Lower leg skin (tissue), 4 donors: Measurements from ENCODE around the gene PDE7B. TPM values are rescaled to one million over a fixed set of nuclear protein-coding genes. Genes with fewer than 3 reads are reported as not detected.

Experiments used
- DNase-seq, 2 donors: peaks; one replicate each; pipeline ENCODE4 v3.0.0-alpha.2; 2019; ENCODE audit warnings: low spot score in 2 of 2
- H3K4me3 ChIP-seq: fragments of 200-600 bp; sonication (generic); 2 replicates; pipeline ENCODE4 v1.5.1; 2017; ENCODE audit warnings: mild to moderate bottlenecking, low read depth; ENCODE audit not compliant: poor library complexity, severe bottlenecking
- POLR2A ChIP-seq, 2 donors: fragments of 450-650 bp; IDR thresholded peaks; one replicate each; pipeline ENCODE4 v1.6.1; 2016 to 2017; ENCODE audit warnings: antibody characterized with exemption in 2 of 2, mild to moderate bottlenecking in 1 of 2, moderate library complexity in 1 of 2
- WGBS, 2 donors: methylation state at CpG; one replicate each; pipeline ENCODE4 v1.1.5; 2018; 5-methylcytosine and 5-hydroxymethylcytosine counted together
- intact Hi-C: fragments of 100-400 bp; cut with DNase I; formaldehyde crosslinking; loops from one replicate; pipeline ENCODE4 v1.15.0; 2023; ENCODE audit warnings: low total_unique reads
- total RNA-seq, 4 donors: library from RNA; depleted of rRNA; stranded (reverse); fragments of >200 nt; gene quantifications; one replicate each; pipeline ENCODE4 v1.1.0, GENCODE V29; 2016
- TF ChIP-seq, protein P1 (sequence below), 3 donors: fragments of 450-650 bp; IDR thresholded peaks; one replicate each; pipeline ENCODE4 v1.5.1; 2016; ENCODE audit warnings: antibody characterized with exemption in 3 of 3, mild to moderate bottlenecking in 3 of 3, moderate library complexity in 2 of 3

Gene PDE7B
- total RNA-seq, 4 donors from 2014 or later, result 0.30 to 1.5 (median 0.89) TPM

DNA sequence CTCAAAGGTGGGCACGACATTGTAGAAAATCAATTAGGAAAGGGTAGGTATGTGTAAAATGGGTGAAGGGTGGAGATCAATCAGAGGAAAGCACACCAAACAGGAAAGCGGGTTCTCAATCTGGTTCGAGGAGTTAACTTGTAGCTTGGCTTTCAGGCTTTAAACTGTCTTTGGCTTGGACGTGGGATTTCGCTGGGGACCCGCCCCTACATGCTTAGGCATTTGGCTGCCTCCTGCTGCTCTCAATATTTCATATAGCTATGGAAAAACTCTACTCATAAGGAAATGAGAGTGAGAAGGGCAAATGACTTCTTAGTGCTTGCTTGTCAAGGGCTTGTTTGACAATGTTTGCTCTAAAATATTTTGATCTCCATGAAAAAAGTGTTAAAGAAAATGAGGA is 38.1 kb upstream of the PDE7B start:
- DNase-seq, result no peak
- intact Hi-C loops, result no loop called here
- no peak overlapping the region for H3K4me3 ChIP-seq
- WGBS, 2 donors, result 31 to 34% methylated on average over 6 of the region's 6 CpGs
- TF ChIP-seq, protein P1, sequence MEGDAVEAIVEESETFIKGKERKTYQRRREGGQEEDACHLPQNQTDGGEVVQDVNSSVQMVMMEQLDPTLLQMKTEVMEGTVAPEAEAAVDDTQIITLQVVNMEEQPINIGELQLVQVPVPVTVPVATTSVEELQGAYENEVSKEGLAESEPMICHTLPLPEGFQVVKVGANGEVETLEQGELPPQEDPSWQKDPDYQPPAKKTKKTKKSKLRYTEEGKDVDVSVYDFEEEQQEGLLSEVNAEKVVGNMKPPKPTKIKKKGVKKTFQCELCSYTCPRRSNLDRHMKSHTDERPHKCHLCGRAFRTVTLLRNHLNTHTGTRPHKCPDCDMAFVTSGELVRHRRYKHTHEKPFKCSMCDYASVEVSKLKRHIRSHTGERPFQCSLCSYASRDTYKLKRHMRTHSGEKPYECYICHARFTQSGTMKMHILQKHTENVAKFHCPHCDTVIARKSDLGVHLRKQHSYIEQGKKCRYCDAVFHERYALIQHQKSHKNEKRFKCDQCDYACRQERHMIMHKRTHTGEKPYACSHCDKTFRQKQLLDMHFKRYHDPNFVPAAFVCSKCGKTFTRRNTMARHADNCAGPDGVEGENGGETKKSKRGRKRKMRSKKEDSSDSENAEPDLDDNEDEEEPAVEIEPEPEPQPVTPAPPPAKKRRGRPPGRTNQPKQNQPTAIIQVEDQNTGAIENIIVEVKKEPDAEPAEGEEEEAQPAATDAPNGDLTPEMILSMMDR (IDR thresholded peaks at IDR 0.05), result no peak
- no peak for TF ChIP-seq POLR2A (IDR thresholded peaks at IDR 0.05)

DNA sequence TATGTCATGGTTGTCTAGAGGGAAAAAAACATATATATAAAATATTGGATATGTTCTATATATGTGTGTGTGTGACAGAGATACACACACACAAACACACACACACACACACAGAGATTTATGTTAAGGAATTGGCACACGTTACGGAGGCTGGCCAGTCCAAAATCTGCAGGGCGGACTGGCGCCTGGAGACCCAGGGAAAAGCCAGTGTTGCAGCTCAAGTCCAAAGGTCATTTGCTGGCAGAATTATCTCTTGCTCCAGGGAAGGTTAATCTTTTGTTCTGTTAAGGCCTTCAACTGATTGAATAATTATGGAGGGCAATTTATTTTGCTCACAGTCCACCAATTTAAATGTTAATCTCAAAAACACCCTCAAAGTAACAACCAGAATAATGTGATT is 37.5 kb upstream of the PDE7B start:
- DNase-seq, result no peak
- H3K4me3 ChIP-seq, result no peak overlapping the region
- 95 to 96% methylated on average over 4 of the region's 4 CpGs for WGBS, 2 donors
- TF ChIP-seq, protein P1 (IDR thresholded peaks at IDR 0.05), result no peak
- TF ChIP-seq POLR2A (IDR thresholded peaks at IDR 0.05), result no peak
- intact Hi-C loops, result no loop called here

DNA sequence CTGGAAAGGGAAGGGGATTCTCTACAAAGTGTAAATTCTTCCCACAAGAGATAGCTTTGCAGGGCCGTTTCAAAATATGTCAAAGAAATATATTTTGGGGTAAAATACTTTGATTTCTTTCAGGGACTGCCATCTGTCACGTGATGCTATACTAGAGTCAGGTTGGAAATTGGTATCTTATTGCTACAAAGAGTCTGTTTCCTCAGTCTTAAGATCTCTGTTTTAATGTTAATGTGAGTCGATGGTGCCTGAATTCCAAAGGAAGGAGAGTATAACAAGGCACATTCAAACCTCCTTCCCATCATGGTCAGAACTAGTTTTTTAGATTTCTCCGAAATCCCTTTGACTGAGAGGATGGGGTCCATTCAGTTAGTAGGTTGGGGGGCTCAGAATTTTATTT is 36.3 kb upstream of the PDE7B start:
- intact Hi-C loops, result no loop called here
- WGBS, 2 donors, result 82 to 86% methylated on average over 4 of the region's 4 CpGs
- TF ChIP-seq, protein P1 (IDR thresholded peaks at IDR 0.05), result no peak
- no peak for TF ChIP-seq POLR2A (IDR thresholded peaks at IDR 0.05)
- no peak for DNase-seq
- H3K4me3 ChIP-seq, result no peak overlapping the region

DNA sequence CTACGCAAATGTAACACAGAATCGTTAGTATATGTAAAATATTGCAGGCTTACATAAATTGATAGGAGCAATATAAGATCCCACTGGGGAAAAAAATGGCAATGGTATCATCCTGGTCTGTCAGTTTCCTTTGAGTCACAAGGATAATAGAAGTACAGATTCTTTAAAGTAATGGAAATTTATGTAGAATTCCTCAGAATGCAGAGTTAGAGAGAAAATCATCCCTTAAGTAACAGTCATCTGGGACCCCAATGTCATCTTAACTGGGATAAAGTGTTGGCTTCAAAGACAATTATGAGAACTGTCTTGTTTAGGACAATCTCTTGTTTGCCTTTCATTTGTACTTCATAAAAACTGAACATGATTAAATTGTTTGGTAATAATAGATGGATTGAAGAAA is 34.5 kb upstream of the PDE7B start:
- intact Hi-C loops, result no loop called here
- TF ChIP-seq, protein P1 (IDR thresholded peaks at IDR 0.05), result no peak
- TF ChIP-seq POLR2A (IDR thresholded peaks at IDR 0.05), result no peak
- 92 to 95% methylated on average over 2 of the region's 2 CpGs for WGBS, 2 donors
- no peak for DNase-seq
- no peak overlapping the region for H3K4me3 ChIP-seq

DNA sequence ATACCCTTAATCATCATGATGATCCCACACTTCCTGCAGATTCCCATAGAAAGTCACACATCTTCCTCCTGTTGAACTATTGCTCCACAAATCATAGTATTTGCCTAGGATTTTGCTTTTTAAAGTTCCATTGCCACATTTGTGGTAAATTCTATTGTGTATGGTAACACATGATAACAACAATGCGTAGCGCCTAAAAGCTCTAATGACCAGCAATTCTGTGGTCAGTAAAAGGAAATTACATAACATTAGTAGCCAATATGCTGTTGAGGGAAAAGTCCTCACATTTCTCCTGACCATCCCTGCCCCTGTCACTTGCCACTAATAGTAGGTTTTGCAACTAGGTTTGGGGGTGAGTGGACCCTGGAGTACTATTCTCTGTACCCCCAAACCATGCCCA is 31.8 kb upstream of the PDE7B start:
- DNase-seq, result no peak
- no peak for TF ChIP-seq POLR2A (IDR thresholded peaks at IDR 0.05)
- TF ChIP-seq, protein P1 (IDR thresholded peaks at IDR 0.05), result no peak
- WGBS, 2 donors, result 90 to 97% methylated on average over 2 of the region's 2 CpGs
- H3K4me3 ChIP-seq, result no peak overlapping the region
- intact Hi-C loops, result no loop called here

DNA sequence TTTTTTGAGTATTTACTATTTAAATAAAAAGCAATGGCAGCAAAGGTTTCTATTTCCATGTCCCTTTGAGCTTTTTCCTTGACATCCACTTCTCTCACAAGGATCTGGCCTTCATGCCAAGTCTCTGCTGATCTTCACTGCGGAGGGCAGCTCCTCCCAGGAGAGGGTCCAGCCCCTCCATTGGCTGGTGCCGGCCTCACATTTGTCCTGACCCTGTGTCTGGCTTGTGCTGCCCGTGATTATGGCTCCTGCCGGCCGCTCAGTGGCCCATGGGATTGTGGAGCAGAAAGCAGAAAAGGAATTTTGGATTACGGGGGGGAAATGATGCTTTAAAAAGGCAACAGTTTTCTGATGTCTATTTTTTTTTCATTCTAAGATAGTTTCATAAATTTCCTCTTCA is 31.2 kb upstream of the PDE7B start:
- TF ChIP-seq, protein P1 (IDR thresholded peaks at IDR 0.05), result no peak
- DNase-seq, result no peak
- no peak overlapping the region for H3K4me3 ChIP-seq
- intact Hi-C loops, result no loop called here
- 78 to 87% methylated on average over 6 of the region's 6 CpGs for whole genome bisulfite sequencing, 2 donors
